Hepatic stellate cell (primary cell): ENCODE measurements around the gene WDR93.

Source experiments
- DNase-seq: peaks from one replicate; pipeline ENCODE4 v3.0.0; 2011; ENCODE audit warnings: low spot score

WDR93 gene

DNA sequence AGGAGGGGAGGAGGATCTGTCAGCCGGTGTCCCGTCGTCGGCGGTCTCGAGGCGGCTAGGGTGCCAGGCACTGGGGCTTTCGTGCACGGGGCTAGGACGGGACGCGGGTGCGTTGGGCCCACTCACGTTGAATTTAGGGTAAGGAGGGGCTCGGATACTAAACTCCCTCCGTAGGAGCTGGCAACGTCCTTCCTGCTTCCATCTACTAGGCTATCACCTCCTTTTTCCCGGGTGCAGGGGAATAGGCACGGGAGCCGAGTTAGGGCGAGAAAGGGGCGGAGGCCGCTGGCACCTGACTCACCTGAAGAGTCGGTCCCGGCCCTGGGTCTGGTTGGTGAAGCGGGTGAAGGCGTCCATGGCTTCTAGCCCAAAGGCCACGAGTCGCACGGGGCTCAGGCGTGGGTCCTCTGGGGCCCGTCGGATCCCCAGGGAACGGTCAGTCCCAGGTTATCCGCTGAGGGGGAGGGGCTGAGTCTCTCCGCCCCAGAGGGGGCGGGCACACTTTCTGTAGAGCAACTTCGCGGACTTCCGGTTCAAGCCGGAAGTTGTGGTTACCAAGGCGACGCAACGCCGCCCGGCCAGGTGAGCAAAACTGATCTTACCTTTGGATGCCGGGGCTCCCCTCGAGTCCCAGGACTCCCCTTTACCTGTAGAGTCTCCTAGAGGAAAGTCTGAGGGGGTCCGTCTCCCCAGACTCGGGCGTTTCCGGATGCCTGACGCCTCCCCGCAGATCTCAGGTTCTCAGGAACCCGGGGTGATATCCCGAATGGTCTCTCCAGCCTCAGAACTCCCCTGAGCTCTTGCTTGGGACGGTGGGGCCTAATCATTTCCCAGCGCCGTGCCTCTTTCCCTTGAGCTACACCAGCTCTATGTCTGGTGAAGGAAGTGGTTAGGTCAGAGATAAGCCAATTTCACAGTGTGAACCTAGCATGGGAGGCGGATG is at the start of gene WDR93, which contains the start of gene PEX11A:
Gene WDR93 (plus strand): TSS at position 536 of the 943 bp plus-strand sequence. CDS start 10,936 bp downstream, outside the sequence.
Gene PEX11A (minus strand): TSS at position 479 of the 943 bp plus-strand sequence. CDS start 122 bp downstream, at position 357.
- peak; percentile 74 for DNase-seq

DNA sequence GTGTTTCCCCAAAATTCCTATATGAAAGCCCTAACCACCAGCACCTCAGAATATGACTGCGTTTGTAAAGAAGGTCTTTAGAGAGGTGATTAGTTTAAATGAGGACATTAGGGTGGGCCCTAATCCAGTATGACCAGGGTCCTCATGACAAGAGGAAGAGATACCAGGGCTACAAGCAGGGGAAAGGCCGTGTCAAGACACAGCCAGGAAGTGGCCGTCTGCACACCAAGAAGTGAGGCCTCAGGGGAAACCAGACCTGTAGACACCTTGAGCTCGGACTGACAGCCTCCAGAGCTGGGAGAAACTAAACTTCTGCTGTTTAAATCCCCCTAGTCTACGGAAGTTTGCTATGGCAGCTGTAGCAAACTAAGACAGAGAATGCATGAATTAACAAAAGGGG is 49.6 kb upstream of the WDR93 start:
- no peak for DNase-seq

DNA sequence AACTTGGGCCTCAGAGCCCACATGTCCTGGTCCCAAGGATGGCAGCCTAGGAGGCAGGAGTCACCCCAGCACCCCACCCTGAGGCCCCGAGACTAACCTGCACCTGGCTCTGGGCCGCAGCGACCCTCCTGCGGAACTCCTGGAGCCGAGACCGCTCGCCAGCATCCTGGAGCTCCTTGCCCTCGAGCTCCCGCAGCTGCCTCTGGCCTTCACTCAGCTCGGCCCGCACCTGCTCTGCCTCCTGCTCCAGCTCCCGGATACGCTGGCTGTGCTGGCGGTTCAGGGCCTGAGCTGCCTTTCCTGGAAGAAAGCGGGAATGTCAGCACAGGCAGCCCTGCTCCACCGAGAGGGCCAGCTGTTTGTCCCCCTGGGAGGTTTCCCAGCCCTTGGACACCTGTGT is 48.5 kb upstream of the WDR93 start:
- DNase-seq, result no peak

DNA sequence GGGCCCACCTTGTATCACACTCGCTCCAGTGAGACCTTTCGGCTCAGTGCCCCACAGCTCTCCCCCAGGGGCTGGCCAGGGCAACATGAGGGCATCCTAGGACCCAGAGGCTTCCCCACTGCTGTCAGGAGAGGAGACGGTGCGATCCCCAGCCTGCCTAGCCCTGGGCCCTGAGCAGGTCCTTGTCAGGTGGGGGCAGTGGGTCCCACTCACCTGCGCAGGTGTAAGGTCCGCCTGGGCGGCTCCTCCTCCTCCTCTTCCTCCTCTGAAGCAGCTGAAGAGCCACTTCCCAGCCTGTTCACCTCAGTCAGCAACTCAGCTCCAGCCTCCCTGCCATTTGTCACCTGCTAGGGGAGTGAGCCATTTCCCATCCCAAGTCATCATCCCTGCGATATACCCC is 44.9 kb upstream of the WDR93 start:
- no peak for DNase-seq

DNA sequence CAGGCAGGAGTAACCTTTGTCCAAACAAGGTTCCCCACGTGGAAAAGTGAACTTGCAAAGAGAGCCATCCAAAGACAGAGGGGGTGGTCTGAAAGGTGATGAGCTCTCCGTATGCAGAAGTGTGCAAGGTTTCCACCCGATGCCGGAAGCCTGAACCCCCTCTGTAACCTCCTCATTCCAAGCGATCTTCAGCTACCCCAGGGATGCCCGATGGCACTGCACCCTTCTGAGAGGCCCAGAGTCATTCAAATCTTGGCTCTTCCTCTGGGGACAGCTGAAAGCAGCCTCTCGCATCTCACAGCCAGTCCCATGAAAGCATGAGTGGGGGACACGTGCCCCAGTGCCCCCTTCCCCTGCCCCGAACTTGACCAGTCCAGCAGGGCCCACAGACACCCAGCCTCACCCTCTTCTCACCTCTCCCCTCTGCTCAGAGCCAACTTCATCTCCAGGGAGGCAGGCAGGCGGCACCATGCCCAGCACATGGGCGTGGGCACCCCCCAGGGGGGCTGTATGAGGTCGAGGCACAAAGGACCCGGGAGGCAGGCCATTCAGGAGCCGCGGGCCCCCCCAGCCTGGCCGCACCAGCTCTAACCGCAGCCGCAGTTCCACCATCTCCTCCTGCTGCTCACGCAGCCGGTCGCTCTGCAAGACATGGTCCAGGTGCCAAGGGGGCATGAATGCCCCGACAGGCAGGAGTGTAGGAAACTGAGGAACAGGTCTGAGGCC is 44.0 kb upstream of the WDR93 start:
- DNase-seq, result no peak

DNA sequence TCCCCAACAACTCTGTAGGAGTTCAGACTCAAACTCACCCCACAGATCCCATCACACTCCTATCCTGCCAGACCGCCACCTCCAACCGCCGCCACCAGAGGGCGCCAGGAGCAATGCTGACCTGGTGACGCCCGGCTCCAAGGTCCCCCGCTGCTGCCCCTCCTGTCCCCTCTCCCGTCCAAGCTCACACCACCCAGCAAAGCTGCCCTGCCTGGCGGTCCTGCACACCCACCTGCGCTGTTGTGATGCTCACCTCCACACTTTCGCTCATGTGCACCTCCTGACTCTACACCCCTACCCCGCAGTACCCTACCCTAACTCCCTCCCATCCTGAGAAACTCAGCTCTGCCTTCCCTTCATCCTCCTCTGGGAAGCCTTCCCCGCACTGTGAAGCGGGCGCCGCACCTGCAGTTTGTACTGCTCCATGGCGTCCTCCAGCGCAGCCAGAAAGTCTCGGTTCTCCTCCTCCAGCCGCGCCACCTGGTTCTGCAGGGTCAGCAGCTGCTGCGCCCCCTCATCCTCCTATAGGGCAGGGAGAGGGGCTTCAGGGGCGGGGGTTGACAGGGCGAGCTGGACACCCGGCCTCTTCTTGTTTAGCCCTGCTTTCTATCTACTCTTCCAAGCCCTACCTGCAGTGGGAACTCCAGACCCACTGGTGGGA is 43.3 kb upstream of the WDR93 start:
- DNase-seq, result peak; percentile 92

DNA sequence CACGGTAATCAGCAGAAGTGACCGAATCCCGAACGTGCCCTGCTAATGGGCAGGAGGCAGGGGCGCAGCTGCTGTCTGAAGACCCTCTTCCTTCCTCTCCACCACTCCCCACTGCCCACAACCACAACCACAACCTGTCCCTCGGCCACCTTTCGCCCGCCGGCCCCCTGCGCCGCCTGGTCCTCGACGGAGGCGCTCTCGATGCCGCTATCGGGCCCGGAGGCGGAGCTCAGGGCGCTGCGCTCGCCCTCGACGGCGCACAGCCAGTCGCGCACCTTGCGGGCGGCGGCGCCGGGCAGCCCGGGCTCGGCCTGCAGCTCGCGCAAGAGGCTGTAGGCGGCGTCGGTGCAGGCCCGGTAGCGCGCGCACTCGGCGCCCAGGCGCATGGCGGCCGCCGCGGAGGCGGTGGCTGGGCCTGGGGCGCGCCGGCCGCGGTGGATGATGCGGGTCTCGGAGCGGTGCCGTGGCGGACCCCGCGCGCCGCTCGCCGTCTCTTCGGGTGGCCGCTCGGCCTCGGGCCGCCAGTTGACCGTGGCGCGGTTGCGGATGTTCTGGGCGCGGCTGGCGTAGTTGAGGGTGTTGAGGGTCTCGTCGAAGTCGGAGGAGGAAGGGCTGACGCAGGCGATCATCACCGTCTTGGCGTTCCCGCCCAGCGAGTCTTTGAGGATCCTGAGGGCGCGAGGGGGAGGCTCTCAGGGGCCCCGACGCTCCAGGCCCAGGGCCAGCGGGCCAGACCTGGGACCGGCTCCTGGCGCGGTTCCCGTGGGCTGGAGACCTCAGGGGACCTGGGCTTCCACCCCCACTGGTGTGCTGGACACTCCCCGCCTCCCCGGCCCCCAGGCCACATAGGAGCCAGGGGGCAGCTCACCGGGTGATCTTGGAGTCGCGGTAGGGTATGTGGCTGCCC is 42.3 kb upstream of the WDR93 start:
- no peak for DNase-seq

DNA sequence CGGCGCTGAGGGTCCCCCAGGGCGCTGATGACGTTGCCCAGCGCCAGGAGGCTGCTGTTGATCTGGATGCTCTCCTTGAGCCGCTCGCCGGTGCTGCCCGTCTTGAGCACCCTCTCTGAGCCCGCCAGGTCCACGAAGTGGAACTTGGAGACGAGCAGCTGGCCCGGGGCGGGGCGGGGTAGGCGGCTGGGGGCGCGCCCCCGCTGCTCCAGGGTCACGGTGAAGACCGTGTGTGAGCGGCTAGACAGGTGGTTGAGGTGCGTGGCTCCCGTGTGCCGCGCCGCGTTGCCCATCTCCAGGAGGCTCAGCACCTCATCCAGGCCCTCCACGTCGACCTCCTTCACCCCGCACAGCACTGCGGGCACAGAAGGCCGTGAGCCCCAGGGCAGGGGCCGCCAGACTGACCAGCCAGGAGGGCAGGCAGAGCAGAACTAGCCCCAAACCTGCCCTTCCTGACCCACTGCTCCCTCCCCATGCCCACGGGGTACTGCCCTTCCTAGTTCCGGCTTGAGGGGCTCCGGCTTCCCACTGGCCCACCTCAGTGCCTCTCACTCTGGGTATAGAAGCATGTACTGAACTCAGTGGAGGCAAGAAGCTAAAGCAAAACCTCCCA is 41.5 kb upstream of the WDR93 start:
- no peak for DNase-seq

DNA sequence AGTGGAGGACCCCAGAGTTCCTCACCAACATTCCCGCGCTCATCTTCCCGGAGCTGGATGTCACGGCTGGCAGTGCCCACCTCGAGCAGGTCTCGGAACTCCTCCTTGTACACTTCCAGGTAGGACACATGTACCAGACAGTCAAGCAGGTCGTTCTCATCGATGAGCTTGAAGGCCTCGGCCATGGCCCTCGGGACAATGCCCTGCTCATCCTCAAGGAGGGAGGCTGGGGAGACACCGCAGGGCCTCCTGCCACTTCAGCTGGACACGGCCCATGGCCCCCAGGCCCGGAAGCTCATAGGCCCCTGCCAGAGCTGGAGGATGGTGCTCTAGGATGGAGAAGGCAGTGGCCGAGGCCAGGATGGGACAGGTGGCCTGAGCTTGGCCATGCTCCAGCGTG is 40.9 kb upstream of the WDR93 start:
- no peak for DNase-seq

DNA sequence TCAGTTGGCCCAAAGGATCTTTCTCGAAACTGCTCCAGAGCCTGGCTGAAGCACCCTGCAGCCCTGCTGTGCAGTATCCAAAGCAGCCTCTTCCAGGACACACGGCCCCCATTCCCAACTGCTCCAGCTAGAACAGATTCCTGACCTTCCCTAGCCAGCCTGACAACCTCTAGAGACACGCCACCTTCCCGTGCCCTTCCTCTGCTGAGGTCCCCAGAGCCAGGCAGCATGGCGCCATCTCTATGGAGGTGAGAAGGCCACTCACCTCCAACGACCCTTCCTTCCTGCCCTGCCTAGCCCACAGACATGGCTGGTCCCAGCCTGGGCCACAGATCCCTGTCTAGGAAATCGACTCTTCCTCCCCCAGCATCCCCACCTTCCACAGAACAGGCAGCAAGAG is 38.5 kb upstream of the WDR93 start:
- DNase-seq, result no peak

DNA sequence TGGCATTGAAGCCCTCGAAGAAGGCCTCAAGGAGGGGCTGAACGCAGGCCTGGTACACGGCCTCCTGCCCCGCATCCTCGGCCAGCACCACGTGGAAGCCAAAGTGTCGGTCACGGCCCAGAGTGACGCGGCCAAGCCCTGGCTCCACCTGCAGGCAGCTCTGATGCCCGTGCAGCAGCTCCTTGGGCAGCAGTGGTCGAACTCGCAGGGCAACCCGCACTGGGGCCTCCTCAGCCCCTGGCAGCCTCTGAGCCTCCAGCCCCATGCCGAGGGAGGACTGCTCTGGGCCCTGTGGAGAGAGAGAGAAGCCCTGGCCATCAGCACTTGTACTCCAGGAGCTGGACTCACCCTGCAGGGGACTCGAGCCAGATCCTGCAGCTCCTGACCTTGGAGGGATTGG is 37.9 kb upstream of the WDR93 start:
- DNase-seq, result no peak

DNA sequence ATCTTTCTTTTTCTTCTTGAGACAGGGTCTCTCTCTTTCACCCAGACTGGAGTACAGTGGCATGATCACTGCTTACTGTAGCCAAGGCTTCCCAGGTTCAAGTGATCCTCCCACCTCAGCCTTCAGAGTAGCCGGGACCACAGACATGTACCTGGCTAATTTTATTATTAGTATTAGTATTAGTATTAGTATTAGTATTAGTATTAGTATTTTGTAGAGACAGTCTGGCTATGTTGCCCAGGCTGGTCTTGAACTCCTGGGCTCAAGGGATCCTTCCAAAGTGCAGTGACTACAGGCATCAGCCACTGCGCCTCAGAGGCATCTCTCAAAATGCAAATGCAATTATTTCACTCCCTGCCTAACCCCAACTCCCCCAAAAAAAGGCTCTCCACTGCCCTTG is 37.0 kb upstream of the WDR93 start:
- no peak for DNase-seq

DNA sequence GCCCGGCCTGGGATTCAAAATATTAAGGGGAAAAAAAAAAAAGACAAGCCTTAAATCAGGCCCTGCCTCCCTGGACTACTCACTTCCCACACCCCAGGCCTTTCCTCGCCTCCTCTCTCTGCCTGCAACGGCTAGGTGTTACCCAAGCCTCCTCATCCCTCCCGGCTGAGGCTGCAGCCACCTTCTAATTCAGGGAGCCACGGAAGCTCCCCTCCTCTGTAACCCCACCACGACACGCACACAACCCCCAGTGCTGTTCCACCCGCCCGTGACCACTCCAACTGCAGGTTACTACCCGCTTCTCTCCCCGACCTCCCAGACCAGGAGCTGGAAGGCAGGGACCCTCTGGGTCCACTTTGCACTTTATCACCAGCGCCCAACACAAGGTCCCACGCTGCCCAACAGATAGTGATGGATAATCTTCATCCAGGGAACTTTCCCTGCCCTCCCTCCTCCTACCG is 36.3 kb upstream of the WDR93 start:
- DNase-seq, result no peak

DNA sequence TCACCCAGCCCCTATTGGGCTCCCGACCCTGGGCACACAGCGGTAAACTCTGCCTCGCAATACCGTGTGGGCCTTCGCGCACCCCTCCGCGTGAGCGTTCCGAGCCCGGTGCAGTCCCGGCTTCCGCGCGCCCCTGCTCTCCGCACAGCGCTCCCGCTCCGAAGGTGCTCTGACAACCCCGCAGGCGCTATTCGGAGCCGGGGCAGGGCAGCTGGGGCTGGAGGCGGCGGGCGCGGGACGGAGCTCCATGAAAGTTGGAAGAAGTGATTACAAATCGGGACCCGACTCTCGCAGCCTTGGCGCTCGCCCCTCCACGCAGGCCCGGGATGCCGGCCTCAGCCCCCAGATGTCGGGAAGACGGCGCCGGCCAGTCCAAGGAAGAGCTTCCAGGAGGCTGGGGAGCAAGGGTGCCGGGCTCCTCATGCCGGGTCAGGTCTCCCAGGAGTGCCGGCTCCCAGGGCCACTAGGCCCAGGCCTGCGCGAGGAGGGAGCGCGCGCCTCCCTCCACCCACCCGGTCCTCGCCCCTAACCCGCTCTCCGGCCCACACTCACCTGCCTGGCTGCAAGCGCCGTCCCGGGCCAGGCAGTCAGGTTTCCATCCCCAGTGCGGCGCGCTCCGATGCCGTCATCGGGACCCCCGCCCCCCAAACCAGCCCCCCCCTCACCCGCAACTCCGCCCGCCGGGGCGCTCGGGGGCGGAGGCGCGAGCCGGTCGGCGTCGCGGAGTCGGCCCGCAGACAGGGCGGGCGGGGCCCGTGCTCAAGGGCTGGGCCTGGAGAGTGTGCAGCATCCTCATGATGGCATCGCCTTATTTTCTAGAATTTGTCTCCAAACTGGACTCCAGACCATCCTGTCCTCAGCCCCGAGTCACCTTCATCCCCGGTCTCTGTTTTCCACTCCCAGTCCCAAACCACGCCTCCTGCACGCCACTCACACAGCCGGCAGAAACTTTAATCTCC is 35.5 kb upstream of the WDR93 start, which contains the start of gene KIF7:
Gene KIF7 (minus strand): TSS at position 621 of the 959 bp plus-strand sequence. CDS start 2,537 bp downstream, outside the sequence.
- DNase-seq, result peak; percentile 84

DNA sequence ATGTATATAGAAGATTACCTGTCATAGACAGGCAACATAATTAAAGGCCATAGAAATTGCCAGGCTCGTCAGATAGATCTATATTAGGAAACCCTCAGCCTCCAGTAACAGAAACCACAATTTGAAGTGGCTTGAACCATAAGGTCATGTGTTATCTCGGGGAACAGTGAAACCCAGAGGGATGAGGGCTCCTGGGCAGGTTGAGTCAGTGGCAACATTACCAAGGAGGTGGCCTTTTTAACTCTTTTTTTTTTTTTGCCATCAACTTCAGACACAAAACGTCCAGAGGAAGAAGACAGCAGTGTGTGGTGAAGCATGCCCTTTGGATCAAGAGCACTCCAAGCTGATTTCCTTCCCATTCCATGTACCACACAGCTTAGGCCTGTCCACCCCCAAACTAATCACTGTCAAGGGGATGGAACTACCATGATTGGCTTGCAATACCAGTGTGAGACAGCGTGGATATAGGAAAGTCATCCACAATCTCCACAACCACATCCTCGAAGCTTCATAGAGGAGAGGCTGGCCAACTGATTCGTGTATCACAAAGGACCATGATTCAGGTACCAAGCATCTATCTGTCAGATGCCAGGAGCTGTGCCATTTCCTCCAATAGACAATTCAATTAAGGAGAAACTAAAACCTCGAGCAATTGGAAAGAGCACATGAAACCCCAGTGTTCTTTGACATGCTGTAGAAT is 34.3 kb upstream of the WDR93 start:
- DNase-seq, result no peak

DNA sequence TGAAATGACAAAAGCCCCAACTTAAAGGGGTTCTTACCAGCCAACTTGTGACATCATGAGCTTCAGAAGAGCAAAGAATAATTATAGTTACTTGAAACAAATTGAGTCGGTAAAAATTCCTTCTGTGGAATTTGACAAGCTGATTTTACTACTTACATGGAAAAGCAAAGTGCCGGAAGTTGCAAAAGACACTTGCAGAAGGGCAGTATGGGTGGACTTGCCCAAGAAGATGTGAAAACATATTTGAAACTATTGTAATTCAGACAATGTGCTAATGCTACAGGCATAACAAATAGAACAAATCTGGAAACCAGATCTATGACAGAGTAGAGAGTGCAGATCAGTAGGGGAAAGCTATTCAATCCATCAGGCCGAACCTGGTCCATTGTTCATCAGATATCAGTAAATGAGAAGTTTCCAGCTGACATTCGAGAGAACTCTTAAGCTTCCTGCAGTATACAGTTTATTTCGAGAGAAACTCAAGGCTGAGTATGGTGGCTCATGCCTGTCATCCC is 32.9 kb upstream of the WDR93 start:
- no peak for DNase-seq

DNA sequence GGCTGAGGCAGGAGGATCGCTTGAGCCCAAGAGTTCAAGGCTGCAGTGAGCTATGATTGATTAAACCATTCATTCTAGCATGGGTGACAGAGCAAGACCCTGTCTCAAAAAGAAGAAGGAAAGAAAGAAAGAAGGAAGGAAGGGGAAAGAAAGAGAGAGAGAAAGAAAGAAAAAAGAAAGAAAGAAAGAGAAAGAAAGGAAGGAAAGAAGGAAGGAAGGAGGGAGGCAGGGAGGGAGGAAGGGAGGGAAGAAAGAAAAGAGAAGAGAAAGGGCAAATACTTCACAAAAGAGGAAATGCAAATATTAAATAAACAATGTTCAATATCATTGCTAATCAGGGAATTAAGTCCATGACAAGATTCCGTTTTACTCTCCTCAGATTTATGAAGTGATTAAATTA is 31.3 kb upstream of the WDR93 start:
- no peak for DNase-seq

DNA sequence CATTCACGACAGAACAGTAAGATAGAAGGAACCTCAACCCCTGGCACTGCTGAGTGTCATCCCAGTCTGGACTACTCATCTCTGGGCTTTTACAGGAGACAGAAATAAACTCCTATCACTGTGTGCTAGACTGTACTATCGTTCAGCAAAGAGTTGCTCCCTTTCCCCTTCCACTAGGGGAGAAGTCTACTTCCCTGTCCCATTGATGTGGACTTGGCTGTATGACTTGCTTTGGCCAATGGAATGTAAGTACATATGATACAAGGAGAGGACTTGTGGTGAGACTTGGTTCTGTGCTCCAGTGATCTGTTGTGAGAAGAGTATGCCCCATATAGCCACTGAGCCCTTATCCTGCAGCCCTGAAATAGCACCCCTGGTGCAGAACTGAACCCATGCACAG is 30.1 kb upstream of the WDR93 start:
- no peak for DNase-seq
